Measurements from ENCODE around the gene CXCL1.

CXCL1 gene

DNA sequence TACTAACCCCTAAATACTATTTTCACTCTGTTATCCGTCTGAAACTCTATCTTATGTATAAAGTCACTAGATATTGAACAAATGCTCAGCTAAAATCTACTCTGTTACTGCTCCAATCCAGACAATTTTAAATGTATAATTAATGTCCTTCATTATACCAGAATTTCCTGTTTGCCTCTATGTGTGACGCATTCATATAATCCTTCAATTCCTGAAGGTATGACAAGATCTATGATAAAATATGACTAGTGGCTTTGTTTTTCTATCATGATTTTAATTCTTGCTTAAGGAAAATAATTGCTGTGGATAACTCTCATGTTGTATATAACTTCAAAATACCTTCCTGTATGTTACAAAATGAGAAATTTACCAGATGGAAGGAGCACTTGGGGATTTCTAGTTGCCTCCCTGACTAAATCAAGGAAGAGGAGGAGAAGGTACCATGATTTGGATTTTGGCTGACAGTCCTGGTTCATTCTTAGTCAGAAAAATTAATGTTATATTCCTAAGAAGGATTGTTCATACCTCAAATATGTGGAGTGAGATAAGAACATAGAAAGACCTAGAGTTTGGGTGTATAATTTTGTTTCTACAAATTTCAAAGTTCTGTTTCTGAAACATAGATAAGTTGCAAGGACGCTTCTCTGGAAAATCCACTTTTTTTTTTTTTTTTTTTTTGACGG is 27.8 kb upstream of the CXCL1 start:
- in situ Hi-C loops (cut with MboI; ENCODE audit: low pct_unique_long_range_greater_than_20kb, low sequenced_read_pairs, unreplicated experiment): no loop called here
- no peak for DNase-seq (ENCODE audit: low spot score)

DNA sequence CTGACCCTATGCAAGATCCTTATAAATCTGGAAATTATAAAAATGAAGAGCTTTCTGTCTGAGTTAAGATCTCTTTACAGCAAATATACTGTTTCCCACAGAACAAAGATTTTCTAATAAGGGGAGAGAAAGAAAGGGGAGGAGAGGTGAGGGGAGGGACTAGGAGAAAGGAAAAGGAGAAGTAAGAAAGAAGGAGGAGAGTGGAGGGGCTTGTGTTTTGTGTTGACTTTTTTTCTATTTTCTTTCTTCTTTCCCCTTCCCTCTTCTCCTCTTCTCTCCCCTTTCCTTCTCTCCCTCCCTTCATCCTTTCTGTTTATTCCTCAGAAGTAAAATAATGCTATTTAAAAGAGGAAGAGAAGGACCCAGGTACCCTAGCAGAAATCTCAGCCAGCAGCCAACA is 26.5 kb upstream of the CXCL1 start:
- in situ Hi-C loops (cut with MboI; ENCODE audit: low pct_unique_long_range_greater_than_20kb, low sequenced_read_pairs, unreplicated experiment): no loop called here
- DNase-seq (ENCODE audit: low spot score): no peak
- TF ChIP-seq CTCF (IDR thresholded peaks at IDR 0.05; ENCODE audit: extremely low read depth, insufficient read depth, missing control alignments): no peak

More for the DNA sequence above, 27.8 kb upstream of the CXCL1 start:
- TF ChIP-seq CTCF (IDR thresholded peaks at IDR 0.05; ENCODE audit: extremely low read depth, insufficient read depth, missing control alignments): no peak

DNA sequence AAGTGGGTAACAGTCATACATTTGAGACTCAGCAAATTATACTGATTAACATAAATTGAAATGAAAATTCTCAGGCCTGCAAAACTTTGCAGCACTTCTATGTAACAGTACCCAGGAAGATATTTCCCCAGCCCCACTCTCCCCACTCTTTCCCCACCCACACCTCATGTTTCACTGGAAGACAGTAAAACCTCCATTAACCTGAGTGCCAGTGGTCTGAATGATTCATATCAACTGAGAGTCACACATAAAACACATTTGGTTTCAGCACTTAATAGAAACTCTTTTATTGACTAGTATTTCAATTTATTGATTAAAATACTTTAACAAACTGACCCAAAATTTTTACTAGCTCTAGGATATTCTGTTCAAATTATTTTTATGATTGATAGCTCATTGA is 25.8 kb upstream of the CXCL1 start:
- TF ChIP-seq CTCF (IDR thresholded peaks at IDR 0.05; ENCODE audit: extremely low read depth, insufficient read depth, missing control alignments): no peak
- in situ Hi-C loops (cut with MboI; ENCODE audit: low pct_unique_long_range_greater_than_20kb, low sequenced_read_pairs, unreplicated experiment): no loop called here
- no peak for DNase-seq (ENCODE audit: low spot score)

GRCh38 chr4:73844345-73844744 is 24.8 kb upstream of the CXCL1 start:
- in situ Hi-C loops (cut with MboI; ENCODE audit: low pct_unique_long_range_greater_than_20kb, low sequenced_read_pairs, unreplicated experiment): no loop called here
- no peak for TF ChIP-seq CTCF (IDR thresholded peaks at IDR 0.05; ENCODE audit: extremely low read depth, insufficient read depth, missing control alignments)
- DNase-seq (ENCODE audit: low spot score): no peak

DNA sequence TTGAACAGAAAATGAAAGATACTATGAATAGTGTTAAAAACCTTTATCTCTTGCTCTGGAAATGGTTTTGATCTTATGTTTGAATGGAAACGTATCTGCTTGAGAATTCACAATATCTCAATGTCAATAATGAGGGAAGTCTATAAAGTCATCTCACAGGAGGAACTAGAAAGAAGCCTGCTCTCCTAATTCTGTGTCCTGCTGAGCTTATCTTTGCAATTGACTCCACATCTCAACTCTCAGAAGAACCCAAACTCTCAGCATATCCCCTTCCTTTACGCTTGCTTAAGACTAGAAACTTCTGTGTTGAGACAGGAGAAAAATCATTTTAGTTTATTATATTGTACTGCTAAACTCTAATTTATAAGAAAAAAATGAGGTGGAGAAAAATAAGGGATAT is 24.4 kb upstream of the CXCL1 start:
- DNase-seq (ENCODE audit: low spot score): no peak
- in situ Hi-C loops (cut with MboI; ENCODE audit: low pct_unique_long_range_greater_than_20kb, low sequenced_read_pairs, unreplicated experiment): no loop called here
- no peak for TF ChIP-seq CTCF (IDR thresholded peaks at IDR 0.05; ENCODE audit: extremely low read depth, insufficient read depth, missing control alignments)

GRCh38 chr4:73847526-73848182 is 21.5 kb upstream of the CXCL1 start:
- no peak for TF ChIP-seq CTCF (IDR thresholded peaks at IDR 0.05; ENCODE audit: extremely low read depth, insufficient read depth, missing control alignments)
- no peak for DNase-seq (ENCODE audit: low spot score)
- in situ Hi-C loops (cut with MboI; ENCODE audit: low pct_unique_long_range_greater_than_20kb, low sequenced_read_pairs, unreplicated experiment): no loop called here
